ENCODE data around the gene BPIFB3.

GRCh38 chr20:33095249-33095648 is 41.5 kb downstream of the BPIFB3 start:
- no peak for TF ChIP-seq POLR2A (IDR thresholded peaks at IDR 0.05)
- TF ChIP-seq CTCF (IDR thresholded peaks at IDR 0.05) = no peak
